ENCODE results near the gene SAMM50.

Gene SAMM50

DNA sequence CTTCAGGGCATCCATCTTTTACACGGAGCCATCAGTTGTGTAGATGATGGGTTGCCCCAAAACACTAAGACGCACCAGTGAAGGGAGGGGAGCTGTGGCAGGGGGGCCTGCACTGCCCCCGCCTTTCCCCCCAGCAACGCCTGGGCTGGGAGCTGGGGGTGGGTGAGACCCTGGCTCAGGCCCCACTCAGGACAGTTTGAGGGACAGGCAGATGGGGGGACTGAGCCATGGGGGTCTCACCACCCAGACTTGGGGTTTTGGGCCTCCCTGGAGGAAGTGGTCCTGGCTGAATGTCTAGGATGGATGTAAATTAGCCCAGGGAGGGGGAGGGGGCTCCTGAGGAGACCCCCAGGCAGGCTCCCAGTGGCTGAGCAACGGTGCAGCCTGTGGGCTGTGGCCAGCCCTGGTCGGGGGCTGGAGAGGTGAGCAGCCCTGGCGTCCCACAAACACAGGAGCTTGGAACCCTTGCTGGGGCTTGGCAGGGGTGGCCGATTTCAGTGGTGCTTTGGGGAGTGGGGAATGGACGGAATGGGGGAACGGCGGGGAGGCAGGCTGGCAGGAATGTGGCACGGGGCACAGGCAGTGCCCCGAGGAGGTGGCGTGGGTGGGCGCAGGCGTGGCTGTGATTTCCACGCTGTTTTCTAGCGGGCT lies 74.9 kb downstream of the SAMM50 start:
- no peak overlapping the region for H3K4me2 ChIP-seq (ENCODE audit: low read depth, low read length, poor library complexity, severe bottlenecking)
- H3K9ac ChIP-seq (ENCODE audit: low read length) = no peak overlapping the region
- H3K36me3 ChIP-seq (ENCODE audit: low read length) = no peaks in the 10 kb centered on the region
- no peaks in the 10 kb centered on the region for H4K20me1 ChIP-seq (ENCODE audit: low read depth, low read length)
- TF ChIP-seq EZH2phosphoT487 (conservative IDR thresholded peaks at IDR 0.05; ENCODE audit: low read length) = no peak
- TF ChIP-seq, protein P1, sequence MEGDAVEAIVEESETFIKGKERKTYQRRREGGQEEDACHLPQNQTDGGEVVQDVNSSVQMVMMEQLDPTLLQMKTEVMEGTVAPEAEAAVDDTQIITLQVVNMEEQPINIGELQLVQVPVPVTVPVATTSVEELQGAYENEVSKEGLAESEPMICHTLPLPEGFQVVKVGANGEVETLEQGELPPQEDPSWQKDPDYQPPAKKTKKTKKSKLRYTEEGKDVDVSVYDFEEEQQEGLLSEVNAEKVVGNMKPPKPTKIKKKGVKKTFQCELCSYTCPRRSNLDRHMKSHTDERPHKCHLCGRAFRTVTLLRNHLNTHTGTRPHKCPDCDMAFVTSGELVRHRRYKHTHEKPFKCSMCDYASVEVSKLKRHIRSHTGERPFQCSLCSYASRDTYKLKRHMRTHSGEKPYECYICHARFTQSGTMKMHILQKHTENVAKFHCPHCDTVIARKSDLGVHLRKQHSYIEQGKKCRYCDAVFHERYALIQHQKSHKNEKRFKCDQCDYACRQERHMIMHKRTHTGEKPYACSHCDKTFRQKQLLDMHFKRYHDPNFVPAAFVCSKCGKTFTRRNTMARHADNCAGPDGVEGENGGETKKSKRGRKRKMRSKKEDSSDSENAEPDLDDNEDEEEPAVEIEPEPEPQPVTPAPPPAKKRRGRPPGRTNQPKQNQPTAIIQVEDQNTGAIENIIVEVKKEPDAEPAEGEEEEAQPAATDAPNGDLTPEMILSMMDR (IDR thresholded peaks at IDR 0.05; ENCODE audit: insufficient read depth, low read length, poor library complexity, severe bottlenecking) = no peak
- no peaks in the 10 kb centered on the region for H3K9me2 ChIP-seq (replicated peaks; ENCODE audit: insufficient read depth, low read length)
- H3F3A ChIP-seq (ENCODE audit: insufficient read depth) = no peaks in the 10 kb centered on the region
- H3K27ac ChIP-seq (ENCODE audit: low read depth, low read length) = no peak overlapping the region
- no peaks in the 10 kb centered on the region for H3K27me3 ChIP-seq (ENCODE audit: low read length)
- H2AFZ ChIP-seq (ENCODE audit: low read depth, low read length, severe bottlenecking) = no peak overlapping the region
- no peaks in the 10 kb centered on the region for H3K9me3 ChIP-seq (ENCODE audit: insufficient read depth, low read length)
- no peak overlapping the region for H3K4me3 ChIP-seq (ENCODE audit: insufficient read depth, low read length, poor library complexity, severe bottlenecking)
- H3K79me2 ChIP-seq (ENCODE audit: insufficient read depth, low read length) = no peaks in the 10 kb centered on the region

DNA sequence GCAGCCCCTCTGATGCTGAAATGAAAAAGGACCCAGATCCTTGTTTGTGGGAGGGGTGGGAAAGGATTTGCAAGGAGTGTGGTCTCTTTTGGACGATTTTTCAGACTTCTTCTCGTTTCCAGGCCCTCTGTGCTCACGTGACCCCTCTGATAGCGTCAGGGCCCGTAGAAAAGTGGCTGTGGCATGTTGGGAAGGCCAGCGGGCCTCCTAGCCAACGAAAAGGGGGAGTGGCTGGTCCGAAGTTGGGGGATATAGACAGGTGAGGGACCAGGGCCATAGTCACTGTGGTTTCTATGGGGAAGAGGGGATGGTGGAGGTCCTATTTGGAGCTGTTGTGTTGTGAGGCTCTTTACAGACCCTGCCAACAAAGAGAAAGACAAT lies 75.5 kb downstream of the SAMM50 start:
- H3K27me3 ChIP-seq (ENCODE audit: low read length) = no peaks in the 10 kb centered on the region
- H3K27ac ChIP-seq (ENCODE audit: low read depth, low read length) = no peak overlapping the region
- no peaks in the 10 kb centered on the region for H3K9me2 ChIP-seq (replicated peaks; ENCODE audit: insufficient read depth, low read length)
- H3K9ac ChIP-seq (ENCODE audit: low read length) = no peak overlapping the region
- H3K4me2 ChIP-seq (ENCODE audit: low read depth, low read length, poor library complexity, severe bottlenecking) = no peak overlapping the region
- H3K79me2 ChIP-seq (ENCODE audit: insufficient read depth, low read length) = no peaks in the 10 kb centered on the region
- H3K36me3 ChIP-seq (ENCODE audit: low read length) = no peaks in the 10 kb centered on the region
- TF ChIP-seq, protein P1 (IDR thresholded peaks at IDR 0.05; ENCODE audit: insufficient read depth, low read length, poor library complexity, severe bottlenecking) = no peak
- no peak for TF ChIP-seq EZH2phosphoT487 (conservative IDR thresholded peaks at IDR 0.05; ENCODE audit: low read length)
- no peak overlapping the region for H2AFZ ChIP-seq (ENCODE audit: low read depth, low read length, severe bottlenecking)
- no peaks in the 10 kb centered on the region for H4K20me1 ChIP-seq (ENCODE audit: low read depth, low read length)
- no peak overlapping the region for H3K4me3 ChIP-seq (ENCODE audit: insufficient read depth, low read length, poor library complexity, severe bottlenecking)
- H3F3A ChIP-seq (ENCODE audit: insufficient read depth) = no peaks in the 10 kb centered on the region
- H3K9me3 ChIP-seq (ENCODE audit: insufficient read depth, low read length) = no peaks in the 10 kb centered on the region

DNA sequence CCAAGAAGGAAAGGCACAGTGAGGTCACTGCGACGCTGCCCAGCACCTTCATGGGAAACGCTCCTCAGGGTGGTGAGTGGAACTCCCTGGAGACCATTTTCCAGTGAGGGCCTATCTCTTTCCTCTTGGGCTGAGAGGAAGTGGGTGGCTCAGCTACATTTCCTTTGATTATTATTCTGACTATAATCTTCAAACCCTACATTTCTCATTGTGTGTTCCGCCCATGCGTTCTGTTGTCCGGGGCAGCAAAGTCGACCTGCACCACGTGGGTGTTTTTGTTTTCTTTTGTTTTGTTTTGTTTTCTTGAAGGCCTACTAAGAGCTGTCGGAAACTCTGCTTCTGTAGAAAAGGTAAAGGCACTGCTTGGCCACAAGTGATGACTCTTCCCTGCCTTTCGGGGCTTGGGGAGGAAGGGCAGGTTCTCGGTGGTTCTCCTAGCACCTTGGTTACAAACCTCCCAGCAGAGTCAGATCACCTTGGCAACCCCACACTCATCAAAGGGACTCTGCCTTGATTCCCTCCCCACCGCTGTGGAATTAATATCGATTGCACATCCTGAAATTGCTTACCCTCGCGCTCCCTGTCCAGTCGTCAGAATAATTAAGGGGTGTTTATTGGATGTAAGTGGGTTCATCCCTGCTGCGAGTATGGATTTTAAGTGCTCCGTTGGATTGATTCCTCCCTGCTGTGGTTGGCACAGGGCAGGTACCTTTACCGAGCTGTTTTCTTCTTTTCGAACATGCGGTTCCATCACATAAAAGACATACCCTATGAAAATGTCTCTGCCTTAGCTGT lies 76.1 kb downstream of the SAMM50 start:
- Histone ChIP-seq H3K79me2 (ENCODE audit: insufficient read depth, low read length) (no peaks in the 10 kb centered on the region), H3K9me2 (replicated peaks; ENCODE audit: insufficient read depth, low read length) (no peaks in the 10 kb centered on the region), H3K4me2 (ENCODE audit: low read depth, low read length, poor library complexity, severe bottlenecking) (no peak overlapping the region), H2AFZ (ENCODE audit: low read depth, low read length, severe bottlenecking) (no peak overlapping the region), H3K4me3 (ENCODE audit: insufficient read depth, low read length, poor library complexity, severe bottlenecking) (no peak overlapping the region), H4K20me1 (ENCODE audit: low read depth, low read length) (no peaks in the 10 kb centered on the region), H3K27me3 (ENCODE audit: low read length) (no peaks in the 10 kb centered on the region), H3K9ac (ENCODE audit: low read length) (no peak overlapping the region), H3K27ac (ENCODE audit: low read depth, low read length) (no peak overlapping the region), H3K36me3 (ENCODE audit: low read length) (no peaks in the 10 kb centered on the region), H3F3A (ENCODE audit: insufficient read depth) (no peaks in the 10 kb centered on the region), H3K9me3 (ENCODE audit: insufficient read depth, low read length) (no peaks in the 10 kb centered on the region)
- TF ChIP-seq, protein P1 (IDR thresholded peaks at IDR 0.05; ENCODE audit: insufficient read depth, low read length, poor library complexity, severe bottlenecking) = no peak
- no peak for TF ChIP-seq EZH2phosphoT487 (conservative IDR thresholded peaks at IDR 0.05; ENCODE audit: low read length)

Measured in SU-DHL-6 (cell line).